H1 (cell line): ENCODE measurements around the gene SYNJ1.
"Not testable (repeated sequence)": the region's sequence is repeated elsewhere in the genome, so short reads cannot be mapped to it uniquely, and the experiment has no call there.

Experiments used
- EGR1 ChIP-seq: IDR thresholded peaks from 2 replicates; pipeline ENCODE4 v1.6.1; 2011; ENCODE audit warnings: low read depth, low read length, borderline replicate concordance
- EP300 ChIP-seq, 2 experiments: IDR thresholded peaks; 1 replicate in 1 of 2; 2 replicates in 1 of 2; pipeline ENCODE4 v1.6.1; 2011 to 2012; ENCODE audit warnings: low read depth in 2 of 2, low read length in 2 of 2, mild to moderate bottlenecking in 2 of 2, borderline replicate concordance in 1 of 2, inconsistent platforms in 1 of 2, moderate library complexity in 1 of 2
- EZH2 ChIP-seq: fragments of 200-600 bp; sonication (generic); IDR thresholded peaks from 2 replicates; pipeline ENCODE4 v1.7.1; 2012; ENCODE audit warnings: low read depth, mild to moderate bottlenecking, moderate library complexity, low read length, inconsistent platforms; ENCODE audit not compliant: severe bottlenecking
- JUN ChIP-seq: IDR thresholded peaks from 2 replicates; pipeline ENCODE4 v1.6.1; 2011; ENCODE audit warnings: low read depth, mild to moderate bottlenecking, improper control_type of control experiment, low read length
- MAX ChIP-seq: IDR thresholded peaks from 2 replicates; pipeline ENCODE4 v1.6.1; 2012; ENCODE audit warnings: inconsistent platforms
- POLR2A ChIP-seq, 2 experiments: IDR thresholded peaks; 1 replicate in 1 of 2; 2 replicates in 1 of 2; pipeline ENCODE4 v1.6.1; 2011; ENCODE audit warnings: low read depth in 2 of 2, low read length in 2 of 2, mild to moderate bottlenecking in 2 of 2; ENCODE audit errors: control extremely low read depth in 1 of 2
- RXRA ChIP-seq: IDR thresholded peaks from 2 replicates; pipeline ENCODE4 v1.6.1; 2011; ENCODE audit warnings: low read depth, mild to moderate bottlenecking, low read length, moderate library complexity; ENCODE audit not compliant: insufficient read depth
- SIRT6 ChIP-seq: IDR thresholded peaks from one replicate; pipeline ENCODE4 v1.7.1; 2012; ENCODE audit warnings: low read length, inconsistent platforms
- SP1 ChIP-seq: IDR thresholded peaks from 2 replicates; pipeline ENCODE4 v1.6.1; 2011; ENCODE audit warnings: low read depth, low read length
- TAF1 ChIP-seq: IDR thresholded peaks from 2 replicates; pipeline ENCODE4 v1.6.1; 2011; ENCODE audit warnings: mild to moderate bottlenecking, low read depth, low read length
- ZNF274 ChIP-seq: IDR thresholded peaks from 2 replicates; pipeline ENCODE4 v1.7.0; 2012; ENCODE audit warnings: low read length, borderline replicate concordance; ENCODE audit errors: extremely low read depth
- TF ChIP-seq, protein P1 (sequence below), 3 experiments: IDR thresholded peaks; 1 replicate in 2 of 3; 2 replicates in 1 of 3; pipeline versions ENCODE4 v1.5.1 to v1.6.1; 2011; ENCODE audit warnings: low read length in 3 of 3, mild to moderate bottlenecking in 3 of 3, inconsistent platforms in 2 of 3, low read depth in 1 of 3, moderate library complexity in 1 of 3; ENCODE audit not compliant: insufficient read depth in 1 of 3; ENCODE audit errors: control extremely low read depth in 1 of 3

- TF ChIP-seq TAF1; SP1; EZH2; POLR2A (IDR thresholded peaks at IDR 0.05; ENCODE audit: control extremely low read depth in 1 of 2, low read depth in 2 of 2, low read length in 2 of 2); EP300 (IDR thresholded peaks at IDR 0.05; ENCODE audit: borderline replicate concordance in 1 of 2, low read depth in 2 of 2, low read length in 2 of 2); SIRT6; JUN; EGR1; MAX; RXRA; ZNF274: not testable (repeated sequence)
- TF ChIP-seq, protein P1, sequence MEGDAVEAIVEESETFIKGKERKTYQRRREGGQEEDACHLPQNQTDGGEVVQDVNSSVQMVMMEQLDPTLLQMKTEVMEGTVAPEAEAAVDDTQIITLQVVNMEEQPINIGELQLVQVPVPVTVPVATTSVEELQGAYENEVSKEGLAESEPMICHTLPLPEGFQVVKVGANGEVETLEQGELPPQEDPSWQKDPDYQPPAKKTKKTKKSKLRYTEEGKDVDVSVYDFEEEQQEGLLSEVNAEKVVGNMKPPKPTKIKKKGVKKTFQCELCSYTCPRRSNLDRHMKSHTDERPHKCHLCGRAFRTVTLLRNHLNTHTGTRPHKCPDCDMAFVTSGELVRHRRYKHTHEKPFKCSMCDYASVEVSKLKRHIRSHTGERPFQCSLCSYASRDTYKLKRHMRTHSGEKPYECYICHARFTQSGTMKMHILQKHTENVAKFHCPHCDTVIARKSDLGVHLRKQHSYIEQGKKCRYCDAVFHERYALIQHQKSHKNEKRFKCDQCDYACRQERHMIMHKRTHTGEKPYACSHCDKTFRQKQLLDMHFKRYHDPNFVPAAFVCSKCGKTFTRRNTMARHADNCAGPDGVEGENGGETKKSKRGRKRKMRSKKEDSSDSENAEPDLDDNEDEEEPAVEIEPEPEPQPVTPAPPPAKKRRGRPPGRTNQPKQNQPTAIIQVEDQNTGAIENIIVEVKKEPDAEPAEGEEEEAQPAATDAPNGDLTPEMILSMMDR (IDR thresholded peaks at IDR 0.05; ENCODE audit: control extremely low read depth in 1 of 3, insufficient read depth in 1 of 3, low read depth in 1 of 3, low read length in 3 of 3): not testable (repeated sequence)
Observed at GRCh38 chr21:32610940-32611339, 116.9 kb downstream of the SYNJ1 start.
